Progenitor cell of endocrine pancreas (in vitro differentiated cells): Measurements from ENCODE around the gene DUS1L. TPM values are rescaled to one million over a fixed set of nuclear protein-coding genes. Genes with fewer than 3 reads are reported as not detected.
A peak's percentile ranks its signal among the peaks of the same experiment; 100 is the strongest.

Experiments
- DNase-seq: peaks from one replicate; pipeline ENCODE4 v3.0.0; 2021; ENCODE audit warnings: low spot score; ENCODE audit not compliant: unreplicated experiment
- H3K27ac Mint-ChIP-seq: 2 replicates; pipeline ENCODE4 v1.8.0; 2021; ENCODE audit warnings: mild to moderate bottlenecking, moderate library complexity, mixed read lengths
- H3K27me3 Mint-ChIP-seq: 2 replicates; pipeline ENCODE4 v1.8.0; 2021; ENCODE audit warnings: mixed read lengths
- H3K36me3 Mint-ChIP-seq: 2 replicates; pipeline ENCODE4 v1.8.0; 2022; ENCODE audit warnings: mixed read lengths; ENCODE audit not compliant: insufficient read depth
- H3K4me1 Mint-ChIP-seq: 2 replicates; pipeline ENCODE4 v1.8.0; 2021; ENCODE audit warnings: low read depth, mixed read lengths
- H3K4me3 Mint-ChIP-seq: 2 replicates; pipeline ENCODE4 v1.8.0; 2021; ENCODE audit warnings: low read depth, mild to moderate bottlenecking, moderate library complexity, mixed read lengths
- H3K9me3 Mint-ChIP-seq: 2 replicates; pipeline ENCODE4 v1.8.0; 2021; ENCODE audit warnings: low read depth, mixed read lengths
- CTCF ChIP-seq: fragments of 200-600 bp; sonication (generic); IDR thresholded peaks from one replicate; pipeline ENCODE4 v1.5.0; 2021; ENCODE audit warnings: antibody characterized with exemption, mild to moderate bottlenecking; ENCODE audit not compliant: unreplicated experiment
- total RNA-seq: library from RNA; stranded (reverse); gene quantifications from 2 replicates; pipeline ENCODE4 v1.2.1, GENCODE V29; 2021

DUS1L gene
- total RNA-seq, 1 donor from 2014 or later, result 93.8 TPM

DNA sequence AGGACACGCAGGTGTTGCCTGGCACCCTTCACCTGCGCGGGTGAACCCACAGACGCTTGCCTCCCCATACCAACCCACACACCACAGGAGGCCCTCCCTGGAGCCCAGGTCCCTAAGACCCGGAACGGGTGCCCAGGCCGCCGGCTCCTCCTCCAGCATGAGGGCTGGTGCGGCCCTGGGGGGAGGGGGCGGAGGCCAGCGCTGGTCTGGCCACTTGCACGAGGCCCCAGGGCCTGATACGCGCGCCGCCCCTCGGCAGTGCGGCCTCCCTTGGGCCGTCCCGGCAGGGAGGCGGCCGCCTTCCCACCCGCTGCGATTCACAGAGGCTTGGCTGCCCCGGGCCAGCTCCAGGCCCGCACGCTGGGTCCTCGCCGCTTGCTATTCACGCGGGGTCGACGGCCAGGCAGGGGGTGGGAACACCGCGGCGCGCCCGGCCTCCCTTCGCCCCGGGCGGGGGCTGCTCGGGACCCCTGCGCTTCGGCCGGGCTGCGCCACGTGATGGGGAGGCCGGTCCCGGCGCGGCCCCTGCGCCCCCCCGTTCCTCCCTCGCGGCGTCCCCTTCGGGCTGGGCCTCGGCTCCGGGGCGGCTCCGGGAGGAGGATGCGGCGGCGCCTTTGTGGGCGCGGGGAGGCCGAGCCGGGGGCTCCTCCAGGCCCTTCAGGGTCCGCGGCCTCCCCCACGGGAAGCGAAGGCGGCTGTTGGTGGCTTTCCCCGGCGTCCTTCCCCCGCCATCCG, 31.7 kb upstream of the DUS1L start:
- TF ChIP-seq CTCF, result no peak
- Mint-ChIP-seq H3K9me3 (no peaks in the 10 kb centered on the region), H3K27me3 (no peaks in the 10 kb centered on the region), H3K4me3 (peak overlapping the region; percentile 72), H3K27ac (no peak overlapping the region), H3K4me1 (peaks cover 9% of the 10 kb centered on the region), H3K36me3 (peaks cover 2% of the 10 kb centered on the region)
- DNase-seq, result peak; percentile 52

- Mint-ChIP-seq H3K9me3 (no peaks in the 10 kb centered on the region), H3K36me3 (peaks cover 2% of the 10 kb centered on the region), H3K27ac (no peak overlapping the region), H3K4me1 (peaks cover 7% of the 10 kb centered on the region), H3K27me3 (no peaks in the 10 kb centered on the region), H3K4me3 (peak overlapping the region; percentile 72)
- DNase-seq, result no peak
- TF ChIP-seq CTCF, result no peak
Measured at GRCh38 chr17:82096709-82097183, 31.1 kb upstream of the DUS1L start.

GRCh38 chr17:82095777-82096708, 30.4 kb upstream of the DUS1L start:
- TF ChIP-seq CTCF, result no peak
- Mint-ChIP-seq H3K4me1 (peaks cover 5% of the 10 kb centered on the region), H3K27ac (no peak overlapping the region), H3K27me3 (no peaks in the 10 kb centered on the region), H3K9me3 (no peaks in the 10 kb centered on the region), H3K4me3 (peak overlapping the region; percentile 72), H3K36me3 (peaks cover 2% of the 10 kb centered on the region)
- DNase-seq, result no peak

DNA sequence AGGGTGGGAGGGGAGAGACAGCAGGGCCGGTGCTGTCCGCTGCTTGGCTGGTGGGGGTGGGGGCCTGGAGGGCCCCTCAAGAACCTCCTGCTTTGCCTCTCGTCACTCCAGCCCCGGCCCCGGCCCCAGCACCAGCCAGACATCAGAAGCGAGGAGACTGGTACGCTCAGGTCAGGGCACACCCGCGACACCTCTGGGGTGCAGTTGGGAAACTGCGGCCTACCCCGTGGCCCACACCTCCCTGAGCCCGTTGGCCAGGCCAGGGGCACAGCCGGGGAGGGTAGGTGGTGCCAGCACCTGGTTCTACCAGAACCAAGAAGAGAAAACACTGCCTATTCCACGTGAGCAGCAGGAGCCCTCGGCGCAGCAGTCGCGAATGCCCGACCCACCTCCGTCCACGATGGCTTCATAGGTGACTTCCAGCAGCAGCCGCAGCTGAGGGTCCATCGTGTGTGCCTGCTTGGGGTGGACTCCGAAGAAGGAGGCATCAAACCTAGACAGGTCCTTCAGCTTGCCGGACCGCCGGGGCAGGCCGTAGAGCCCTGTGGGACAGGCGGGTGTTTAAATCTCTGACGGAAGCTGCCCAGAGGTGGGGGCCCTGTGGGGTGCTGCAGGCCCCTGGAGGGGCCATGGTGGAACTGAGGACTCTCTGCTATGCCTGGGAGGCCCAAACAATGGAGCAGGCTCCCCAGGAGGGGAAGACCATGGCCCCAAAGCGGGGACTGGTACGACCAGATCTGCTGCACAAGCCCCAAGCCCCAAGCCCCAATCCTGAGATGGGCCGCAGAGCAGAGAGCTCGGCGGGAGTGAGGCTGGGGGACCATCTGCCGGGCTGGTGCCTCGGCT, 29.6 kb upstream of the DUS1L start:
- Mint-ChIP-seq H3K4me1 (peaks cover 5% of the 10 kb centered on the region), H3K36me3 (peaks cover 2% of the 10 kb centered on the region), H3K9me3 (no peaks in the 10 kb centered on the region), H3K27ac (no peak overlapping the region), H3K4me3 (peak overlapping the region; percentile 66), H3K27me3 (no peaks in the 10 kb centered on the region)
- no peak for TF ChIP-seq CTCF
- no peak for DNase-seq
